CD4-positive, alpha-beta memory T cell (primary cell): ENCODE data around the gene ZBTB48. TPM values are rescaled to one million over a fixed set of nuclear protein-coding genes. Genes with fewer than 3 reads are reported as not detected.
"Not testable (repeated sequence)": the region's sequence is repeated elsewhere in the genome, so short reads cannot be mapped to it uniquely, and the experiment has no call there.

Source experiments
- CTCF ChIA-PET: fragments of 350-600 bp; sonication (Branson Sonifier 250); formaldehyde crosslinking; loops from one replicate; lab custom pipeline; 2021; ENCODE audit warnings: inconsistent platforms; ENCODE audit not compliant: partially characterized antibody; lab: Charles Lee
- POLR2A ChIA-PET: fragments of 350-600 bp; sonication (Branson Sonifier 250); formaldehyde crosslinking; loops from one replicate; lab custom pipeline; 2021; ENCODE audit not compliant: partially characterized antibody; lab: Charles Lee
- DNase-seq, 5 donors: peaks; one replicate each; pipeline versions ENCODE4 v3.0.0 to v3.0.0-alpha.2; 2020 to 2022; ENCODE audit warnings: mixed read lengths in 1 of 5
- H3K27ac ChIP-seq: one replicate; pipeline ENCODE4 v1.7.0; 2013; ENCODE audit warnings: low read depth, low read length
- H3K27me3 ChIP-seq: 2 replicates; pipeline ENCODE4 v1.7.0; 2013; ENCODE audit warnings: mild to moderate bottlenecking, low read length, moderate library complexity; ENCODE audit not compliant: insufficient read depth
- H3K36me3 ChIP-seq: 2 replicates; pipeline ENCODE4 v1.7.0; 2013; ENCODE audit warnings: mild to moderate bottlenecking, low read length, moderate library complexity; ENCODE audit not compliant: insufficient read depth
- H3K4me1 ChIP-seq: 2 replicates; pipeline ENCODE4 v1.7.0; 2013; ENCODE audit warnings: mild to moderate bottlenecking, low read length, moderate library complexity; ENCODE audit not compliant: insufficient read depth
- H3K4me3 ChIP-seq, 2 donors: one replicate each; pipeline ENCODE4 v1.7.0; 2013; ENCODE audit warnings: low read length in 2 of 2, mild to moderate bottlenecking in 1 of 2
- H3K9me3 ChIP-seq, 2 donors: one replicate each; pipeline ENCODE4 v1.7.0; 2013; ENCODE audit warnings: low read length in 2 of 2, control low read depth in 1 of 2; ENCODE audit not compliant: control insufficient read depth in 1 of 2
- H3K27ac Mint-ChIP-seq, 7 donors: one replicate each; pipeline ENCODE4 v1.8.0; 2020 to 2021; ENCODE audit warnings: mixed read lengths in 7 of 7, mild to moderate bottlenecking in 6 of 7, inconsistent platforms in 3 of 7, moderate library complexity in 3 of 7
- H3K27me3 Mint-ChIP-seq, 2 donors: one replicate each; pipeline ENCODE4 v1.8.0; 2020 to 2021; ENCODE audit warnings: mixed read lengths in 2 of 2
- H3K36me3 Mint-ChIP-seq, 2 donors: one replicate each; pipeline ENCODE4 v1.8.0; 2020 to 2021; ENCODE audit warnings: mixed read lengths in 2 of 2, inconsistent platforms in 1 of 2, mild to moderate bottlenecking in 1 of 2
- H3K4me1 Mint-ChIP-seq, 4 donors: one replicate each; pipeline ENCODE4 v1.8.0; 2020 to 2021; ENCODE audit warnings: mixed read lengths in 4 of 4, mild to moderate bottlenecking in 1 of 4
- H3K4me3 Mint-ChIP-seq, 8 donors: one replicate each; pipeline ENCODE4 v1.8.0; 2020 to 2021; ENCODE audit warnings: mixed read lengths in 8 of 8, mild to moderate bottlenecking in 7 of 8, moderate library complexity in 6 of 8, inconsistent platforms in 3 of 8
- H3K9me3 Mint-ChIP-seq, 8 donors: one replicate each; pipeline ENCODE4 v1.8.0; 2020 to 2021; ENCODE audit warnings: mixed read lengths in 8 of 8, mild to moderate bottlenecking in 5 of 8, inconsistent platforms in 3 of 8, moderate library complexity in 1 of 8
- intact Hi-C: fragments of 100-400 bp; cut with micrococcal nuclease; formaldehyde crosslinking; loops from one replicate; pipeline ENCODE4 v1.15.1; 2023
- polyA plus RNA-seq, 2 donors: library from polyadenylated mRNA; unstranded; fragments of 300-500 nt; fragmentation: Illumina TruSeq; gene quantifications; one replicate each; pipeline ENCODE4 v1.2.3, GENCODE V29; 2021
- total RNA-seq, 2 experiments: library from RNA; stranded (reverse); gene quantifications; one replicate each; pipeline ENCODE4 v1.2.3, GENCODE V29; 2021

ZBTB48 gene
- total and polyA plus RNA-seq, 4 experiments from 2014 or later = 18.4 to 70.7 (median 43.2) TPM

DNA sequence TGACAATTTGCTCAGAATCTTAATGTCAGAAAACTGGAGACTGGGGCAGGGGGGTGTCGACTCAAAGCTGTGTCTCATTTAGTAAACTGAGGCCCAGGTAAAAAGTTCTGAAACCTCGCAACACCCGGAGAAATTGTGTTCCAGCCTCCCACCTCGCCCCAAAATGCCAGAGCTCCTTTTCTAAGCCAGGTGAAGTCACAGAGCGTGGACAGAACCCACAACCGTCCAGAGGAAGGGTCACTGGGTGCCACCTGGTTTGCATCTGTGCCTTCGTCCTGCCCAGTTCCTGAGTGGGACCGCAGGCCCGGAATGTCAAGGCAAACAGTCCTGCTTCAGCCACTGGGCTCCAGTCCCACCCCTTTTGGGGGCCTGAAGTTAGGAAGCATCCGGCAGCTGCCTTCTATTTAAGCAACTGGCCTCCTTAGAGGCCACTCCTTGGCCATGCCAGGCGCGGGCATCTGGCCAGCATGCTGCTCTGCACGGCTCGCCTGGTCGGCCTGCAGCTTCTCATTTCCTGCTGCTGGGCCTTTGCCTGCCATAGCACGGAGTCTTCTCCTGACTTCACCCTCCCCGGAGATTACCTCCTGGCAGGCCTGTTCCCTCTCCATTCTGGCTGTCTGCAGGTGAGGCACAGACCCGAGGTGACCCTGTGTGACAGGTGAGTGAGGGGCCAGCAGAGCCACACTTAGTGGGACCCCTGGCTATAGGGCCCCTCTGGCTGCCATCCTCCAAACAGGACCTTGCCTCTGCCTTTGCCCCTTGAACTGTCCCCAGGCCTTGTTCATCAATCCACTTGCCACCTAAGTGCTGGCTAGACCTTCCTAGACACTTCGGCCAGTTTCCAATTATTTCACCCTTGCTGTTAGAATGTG lies 24.7 kb upstream of the ZBTB48 start, which contains the start of gene TAS1R1:
TAS1R1 (plus strand) TSS at position 401 of the 872 bp plus-strand sequence; CDS start at position 468, 67 bp downstream.
- CTCF ChIA-PET = interaction anchor here (0.6 to 9.3 kb wide), 31 partner anchors 8 to 349 kb away, joined by 3 to 86 read pairs (median 5); partner anchors contain the start of genes KLHL21, PLEKHG5, RNF207 and ZBTB48
- intact Hi-C loops = loop anchor here (1.0 to 2.0 kb wide), 10 partner anchors 10 to 146 kb away; partner anchors contain the start of genes DNAJC11, KLHL21, PHF13 and ZBTB48

GRCh38 chr1:6557597-6557996 lies 22.2 kb upstream of the ZBTB48 start:
- intact Hi-C loops = no loop called here
- Histone ChIP-seq H3K9me3 (no peaks in the 10 kb centered on the region), H3K36me3 (no peaks in the 10 kb centered on the region), H3K4me3 (no peak overlapping the region), H3K4me1 (peaks cover 19% of the 10 kb centered on the region), H3K27me3 (no peaks in the 10 kb centered on the region), H3K27ac (no peak overlapping the region)
- Mint-ChIP-seq H3K27ac (peak overlapping the region in 2 of 7 donors; percentile 43 to 46), H3K27me3 (peaks cover 2 to 4% of the 10 kb centered on the region in 2 donors), H3K36me3 (no peaks in the 10 kb centered on the region), H3K9me3 (no peaks in the 10 kb centered on the region), H3K4me1 (peaks cover 2 to 15% (median 9%) of the 10 kb centered on the region in 4 donors), H3K4me3 (no peak overlapping the region)
- ChIA-PET CTCF (interaction anchor here (1.7 to 9.3 kb wide), 3 partner anchors 29 to 89 kb away, joined by 5 to 86 read pairs (median 42); partner anchors contain the start of gene PLEKHG5), POLR2A (interaction anchor here (0.5 to 1.3 kb wide), 3 partner anchors 10 to 86 kb away, joined by 3 read pairs; no protein-coding TSS in a partner anchor)
- DNase-seq = no peak

More for the DNA sequence above, 24.7 kb upstream of the ZBTB48 start, which contains the start of gene TAS1R1:
- Mint-ChIP-seq H3K9me3 (no peaks in the 10 kb centered on the region), H3K36me3 (peaks cover 3% of the 10 kb centered on the region in 2 donors), H3K4me1 (peaks cover 2 to 18% (median 10%) of the 10 kb centered on the region in 4 donors), H3K4me3 (peak within 1 kb of the TSS; percentile 77 to 85 (median 81)), H3K27ac (peak within 1 kb of the TSS; percentile 27 to 88 (median 75)), H3K27me3 (peaks cover 0 to 2% of the 10 kb centered on the region in 2 donors)
- peaks cover 4% of the 10 kb centered on the region for H3K36me3 ChIP-seq
- peak within 1 kb of the TSS; percentile 86 for H3K27ac ChIP-seq
- POLR2A ChIA-PET = interaction anchor here (0.6 to 6.3 kb wide), 23 partner anchors 11 to 147 kb away, joined by 3 to 84 read pairs (median 6); partner anchors contain the start of genes DNAJC11, KLHL21, PLEKHG5 and THAP3
- no peaks in the 10 kb centered on the region for H3K9me3 ChIP-seq
- peak within 1 kb of the TSS; percentile 66 to 80 for H3K4me3 ChIP-seq
- H3K4me1 ChIP-seq = peaks cover 21% of the 10 kb centered on the region
- no peak for DNase-seq
- H3K27me3 ChIP-seq = no peaks in the 10 kb centered on the region

DNA sequence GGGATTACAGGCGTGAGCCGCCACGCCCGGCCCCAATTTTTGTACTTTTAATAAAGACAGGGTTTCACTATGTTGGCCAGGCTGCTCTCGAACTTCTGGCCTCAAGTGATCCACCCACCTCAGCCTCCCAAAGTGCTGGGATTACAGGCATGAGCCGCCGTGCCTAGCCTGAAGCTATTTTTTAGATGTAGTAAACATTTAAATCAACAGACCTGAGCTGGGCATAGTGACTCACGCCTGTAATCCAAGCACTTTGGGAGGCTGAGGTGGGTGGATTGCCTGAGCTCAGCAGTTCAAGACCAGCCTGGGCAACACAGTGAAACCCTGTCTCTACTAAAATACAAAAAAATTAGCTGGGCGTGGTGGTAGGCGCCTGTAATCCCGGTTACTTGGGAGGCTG lies 20.6 kb upstream of the ZBTB48 start:
- H3K27ac ChIP-seq, H3K4me3 Mint-ChIP-seq, H3K27ac Mint-ChIP-seq, H3K27me3 Mint-ChIP-seq, H3K36me3 Mint-ChIP-seq, POLR2A ChIA-PET, H3K4me1 ChIP-seq, H3K36me3 ChIP-seq, H3K9me3 Mint-ChIP-seq, H3K4me1 Mint-ChIP-seq, H3K4me3 ChIP-seq, intact Hi-C loops, H3K9me3 ChIP-seq, H3K27me3 ChIP-seq, DNase-seq: not testable (repeated sequence)
- CTCF ChIA-PET = interaction anchor here (1.7 to 9.3 kb wide), 2 partner anchors 31 to 71 kb away, joined by 5 to 86 read pairs; partner anchors contain the start of gene PLEKHG5

GRCh38 chr1:6560267-6560666 lies 19.5 kb upstream of the ZBTB48 start:
- CTCF ChIA-PET = interaction anchor here (9.3 kb wide), 1 partner anchor 72 kb away, joined by 86 read pairs; the partner anchor contains the start of gene PLEKHG5

GRCh38 chr1:6569033-6569432 lies 10.8 kb upstream of the ZBTB48 start:
- ChIA-PET CTCF (no interaction called here), POLR2A (interaction anchor here (0.6 kb wide), 1 partner anchor 33 kb away, joined by 3 read pairs; no protein-coding TSS in a partner anchor)
- Mint-ChIP-seq H3K27me3 (peaks cover 0 to 2% of the 10 kb centered on the region in 2 donors), H3K27ac (peak overlapping the region in 1 of 7 donors; percentile 42), H3K4me3 (no peak overlapping the region), H3K9me3 (peaks cover 0 to 4% (median 2%) of the 10 kb centered on the region in 8 donors), H3K4me1 (no peaks in the 10 kb centered on the region), H3K36me3 (peaks cover 0 to 3% of the 10 kb centered on the region in 2 donors)
- intact Hi-C loops = no loop called here
- Histone ChIP-seq H3K27ac (no peak overlapping the region), H3K9me3 (no peaks in the 10 kb centered on the region), H3K4me3 (no peak overlapping the region), H3K27me3 (no peaks in the 10 kb centered on the region), H3K4me1 (no peaks in the 10 kb centered on the region), H3K36me3 (no peaks in the 10 kb centered on the region)
- DNase-seq = no peak

More at GRCh38 chr1:6560267-6560666, 19.5 kb upstream of the ZBTB48 start:
- Histone ChIP-seq H3K9me3 (no peaks in the 10 kb centered on the region), H3K27me3 (no peaks in the 10 kb centered on the region), H3K4me1 (no peaks in the 10 kb centered on the region), H3K4me3 (no peak overlapping the region), H3K27ac (no peak overlapping the region), H3K36me3 (no peaks in the 10 kb centered on the region)
- no peaks in the 10 kb centered on the region for H3K36me3 Mint-ChIP-seq
- no peak overlapping the region for H3K27ac Mint-ChIP-seq
- H3K9me3 Mint-ChIP-seq = no peaks in the 10 kb centered on the region
- peaks cover 2 to 4% of the 10 kb centered on the region in 2 donors for H3K27me3 Mint-ChIP-seq
- no peak for DNase-seq
- intact Hi-C loops = no loop called here
- POLR2A ChIA-PET = no interaction called here
- H3K4me1 Mint-ChIP-seq = no peaks in the 10 kb centered on the region
- H3K4me3 Mint-ChIP-seq = no peak overlapping the region

- ChIA-PET CTCF (interaction anchor here (1.8 kb wide), 1 partner anchor 76 kb away, joined by 7 read pairs; no protein-coding TSS in a partner anchor), POLR2A (interaction anchor here (1.2 kb wide), 1 partner anchor 9 kb away, joined by 4 read pairs; the partner anchor contains the start of gene ZBTB48)
- Histone ChIP-seq H3K27me3 (no peaks in the 10 kb centered on the region), H3K4me3 (no peak overlapping the region), H3K36me3 (no peaks in the 10 kb centered on the region), H3K27ac (no peak overlapping the region), H3K9me3 (no peaks in the 10 kb centered on the region), H3K4me1 (no peaks in the 10 kb centered on the region)
- DNase-seq = no peak
- intact Hi-C loops = no loop called here
- Mint-ChIP-seq H3K27me3 (peaks cover 0 to 2% of the 10 kb centered on the region in 2 donors), H3K27ac (no peak overlapping the region), H3K4me3 (no peak overlapping the region), H3K9me3 (peaks cover 0 to 4% (median 2%) of the 10 kb centered on the region in 8 donors), H3K4me1 (no peaks in the 10 kb centered on the region), H3K36me3 (peaks cover 0 to 3% of the 10 kb centered on the region in 2 donors)
Measured at GRCh38 chr1:6570100-6570499, 9.7 kb upstream of the ZBTB48 start.
